ENCODE results near the gene ENTR1.

Gene ENTR1

GRCh38 chr9:136433849-136434579 is 23.6 kb upstream of the ENTR1 start:
- H3K4me3 ChIP-seq (ENCODE audit: low read depth, low read length), result no peak overlapping the region
- no peak for DNase-seq (ENCODE audit: low read depth)
- TF ChIP-seq CTCF (IDR thresholded peaks at IDR 0.05; ENCODE audit: low read depth, low read length, missing control alignments), result no peak

GRCh38 chr9:136433043-136433715 is 22.8 kb upstream of the ENTR1 start:
- H3K4me3 ChIP-seq (ENCODE audit: low read depth, low read length), result no peak overlapping the region
- DNase-seq (ENCODE audit: low read depth), result no peak
- no peak for TF ChIP-seq CTCF (IDR thresholded peaks at IDR 0.05; ENCODE audit: low read depth, low read length, missing control alignments)

- no peak for TF ChIP-seq CTCF (IDR thresholded peaks at IDR 0.05; ENCODE audit: low read depth, low read length, missing control alignments)
- DNase-seq (ENCODE audit: low read depth), result no peak
Measured at GRCh38 chr9:136432591-136432990, 22.2 kb upstream of the ENTR1 start.

GRCh38 chr9:136431782-136432350 is 21.5 kb upstream of the ENTR1 start:
- TF ChIP-seq CTCF (IDR thresholded peaks at IDR 0.05; ENCODE audit: low read depth, low read length, missing control alignments), result no peak
- no peak for DNase-seq (ENCODE audit: low read depth)
- no peak overlapping the region for H3K4me3 ChIP-seq (ENCODE audit: low read depth, low read length)

More at GRCh38 chr9:136432591-136432990, 22.2 kb upstream of the ENTR1 start:
- H3K4me3 ChIP-seq (ENCODE audit: low read depth, low read length), result no peak overlapping the region

GRCh38 chr9:136430588-136431234 is 20.3 kb upstream of the ENTR1 start:
- H3K4me3 ChIP-seq (ENCODE audit: low read depth, low read length), result no peak overlapping the region
- DNase-seq (ENCODE audit: low read depth), result no peak
- no peak for TF ChIP-seq CTCF (IDR thresholded peaks at IDR 0.05; ENCODE audit: low read depth, low read length, missing control alignments)

GRCh38 chr9:136429683-136430491 is 19.5 kb upstream of the ENTR1 start:
- no peak overlapping the region for H3K4me3 ChIP-seq (ENCODE audit: low read depth, low read length)
- no peak for TF ChIP-seq CTCF (IDR thresholded peaks at IDR 0.05; ENCODE audit: low read depth, low read length, missing control alignments)
- DNase-seq (ENCODE audit: low read depth), result no peak

Data from GM12864 (cell line).